Measurements from ENCODE around the gene VPS72. TPM values are rescaled to one million over a fixed set of nuclear protein-coding genes. Genes with fewer than 3 reads are reported as not detected.
A peak's percentile ranks its signal among the peaks of the same experiment; 100 is the strongest.

The VPS72 gene
- total RNA-seq, 1 experiment from 2014 or later, result 68.9 TPM

- Histone ChIP-seq H3K9me2 (ENCODE audit: insufficient read depth) (no peaks in the 10 kb centered on the region), H4K20me1 (ENCODE audit: insufficient read depth) (no peaks in the 10 kb centered on the region), H3K9ac (ENCODE audit: low read length) (peak overlapping the region; percentile 95), H3K27ac (ENCODE audit: low read depth, low read length) (peak overlapping the region; percentile 83), H3K4me2 (ENCODE audit: low read length) (peak overlapping the region; percentile 81), H3K79me2 (ENCODE audit: insufficient read depth, low read length) (peaks cover 67% of the 10 kb centered on the region), H3K27me3 (ENCODE audit: insufficient read depth, low read length) (no peaks in the 10 kb centered on the region), H3K36me3 (ENCODE audit: control insufficient read depth in 1 of 2, insufficient read depth in 2 of 2, low read length in 2 of 2) (peaks cover 4% of the 10 kb centered on the region in 2 experiments; a peak in 2 of 4 replicates), H3K9me3 (ENCODE audit: control insufficient read depth in 1 of 2, insufficient read depth in 1 of 2, low read depth in 1 of 2, low read length in 2 of 2) (no peaks in the 10 kb centered on the region), H3K4me1 (ENCODE audit: control insufficient read depth in 1 of 2, insufficient read depth in 2 of 2, low read length in 2 of 2) (peaks cover 20 to 31% of the 10 kb centered on the region in 2 experiments), H2AFZ (ENCODE audit: low read depth, low read length, poor library complexity, severe bottlenecking) (no peak overlapping the region), H3K4me3 (replicated peaks in 1 of 2; ENCODE audit: low read depth in 1 of 2, low read length in 2 of 2) (peak overlapping the region; percentile 79 to 90)
- DNase-seq (ENCODE audit: low read depth, low spot score) (no peak), ATAC-seq (no peak)
- TF ChIP-seq CEBPB (IDR thresholded peaks at IDR 0.05; ENCODE audit: low read depth) (peak; percentile 60; the same call in 1 of the 2 replicates), POLR2AphosphoS5 (IDR thresholded peaks at IDR 0.05; ENCODE audit: low read depth, low read length) (no peak)
- CTCF ChIA-PET, result no interaction called here
- RAD21 ChIA-PET (ENCODE audit: low non-redundant PET in 1 of 2, low total read pairs in 2 of 2, uncharacterized antibody in 2 of 2, unreplicated experiment in 2 of 2), result no interaction called here
- intact Hi-C loops (cut with micrococcal nuclease), result loop anchor here (5.0 kb wide), 3 partner anchors 127 to 637 kb away; partner anchors contain the start of genes C2CD4D, PI4KB and PSMB4
- no TSS peak for BruUV-seq (replicated peaks)
- POLR2A ChIA-PET, result interaction anchor here (1.3 kb wide), 1 partner anchor 82 kb away, joined by 3 read pairs; the partner anchor contains the start of gene ZNF687
Measured at GRCh38 chr1:151199873-151200581, 10.0 kb upstream of the VPS72 start.

GRCh38 chr1:151198254-151199127, 8.5 kb upstream of the VPS72 start, which contains the start of gene PIP5K1A:
Gene PIP5K1A, plus strand, starts transcription at chr1:151198552. Its CDS starts 445 bp downstream, at chr1:151198997.
- CTCF ChIA-PET, result no interaction called here
- Histone ChIP-seq H2AFZ (ENCODE audit: low read depth, low read length, poor library complexity, severe bottlenecking) (no peak within 1 kb of the TSS), H3K4me3 (replicated peaks in 1 of 2; ENCODE audit: low read depth in 1 of 2, low read length in 2 of 2) (peak within 1 kb of the TSS; percentile 79 to 90), H3K4me2 (ENCODE audit: low read length) (peak within 1 kb of the TSS; percentile 81), H3K4me1 (ENCODE audit: control insufficient read depth in 1 of 2, insufficient read depth in 2 of 2, low read length in 2 of 2) (peaks cover 26 to 40% of the 10 kb centered on the region in 2 experiments), H3K9me3 (ENCODE audit: control insufficient read depth in 1 of 2, insufficient read depth in 1 of 2, low read depth in 1 of 2, low read length in 2 of 2) (no peaks in the 10 kb centered on the region), H3K79me2 (ENCODE audit: insufficient read depth, low read length) (peaks cover 64% of the 10 kb centered on the region), H3K9me2 (ENCODE audit: insufficient read depth) (no peaks in the 10 kb centered on the region), H4K20me1 (ENCODE audit: insufficient read depth) (no peaks in the 10 kb centered on the region), H3K9ac (ENCODE audit: low read length) (peak within 1 kb of the TSS; percentile 95), H3K36me3 (ENCODE audit: control insufficient read depth in 1 of 2, insufficient read depth in 2 of 2, low read length in 2 of 2) (peaks cover 0 to 4% of the 10 kb centered on the region in 2 experiments; a peak in 1 of 4 replicates), H3K27me3 (ENCODE audit: insufficient read depth, low read length) (no peaks in the 10 kb centered on the region), H3K27ac (ENCODE audit: low read depth, low read length) (peak within 1 kb of the TSS; percentile 83)
- POLR2A ChIA-PET, result interaction anchor here (0.7 to 1.3 kb wide), 2 partner anchors 83 to 803 kb away, joined by 3 to 4 read pairs; partner anchors contain the start of gene ZNF687
- ATAC-seq (peak; percentile 73), DNase-seq (ENCODE audit: low read depth, low spot score) (peak; percentile 95)
- RAD21 ChIA-PET (ENCODE audit: low non-redundant PET in 1 of 2, low total read pairs in 2 of 2, uncharacterized antibody in 2 of 2, unreplicated experiment in 2 of 2), result no interaction called here
- BruUV-seq (replicated peaks), result TSS peak; percentile 68
- intact Hi-C loops (cut with micrococcal nuclease), result loop anchor here (5.0 kb wide), 3 partner anchors 129 to 639 kb away; partner anchors contain the start of genes C2CD4D, PI4KB and PSMB4
- peak; percentile 63 for TF ChIP-seq POLR2A (IDR thresholded peaks at IDR 0.05; ENCODE audit: borderline replicate concordance, extremely low read depth, insufficient read depth, insufficient read length)
- peak; percentile 85 for TF ChIP-seq TCF7L2 (IDR thresholded peaks at IDR 0.05; ENCODE audit: borderline replicate concordance, extremely low read depth, insufficient read depth, insufficient read length)
- TF ChIP-seq ZFX (IDR thresholded peaks at IDR 0.05), result peak; percentile 80
- TF ChIP-seq FOSL1 (IDR thresholded peaks at IDR 0.05; ENCODE audit: low read depth), result no peak
- TF ChIP-seq ATF3 (IDR thresholded peaks at IDR 0.05), result no peak
- TF ChIP-seq YY1 (IDR thresholded peaks at IDR 0.05; ENCODE audit: extremely low read depth, insufficient replicate concordance, low read depth, low read length), result peak; percentile 71
- TF ChIP-seq ZBTB33 (IDR thresholded peaks at IDR 0.05; ENCODE audit: extremely low read depth, insufficient replicate concordance, low read length), result peak; percentile 72
- TF ChIP-seq POLR2AphosphoS5 (IDR thresholded peaks at IDR 0.05; ENCODE audit: low read depth, low read length), result peak; percentile 82

Data from HCT116 (cell line).